DMS 273 (cell line): ENCODE results near the gene DPYSL5.
"Not testable (repeated sequence)": the region's sequence is repeated elsewhere in the genome, so short reads cannot be mapped to it uniquely, and the experiment has no call there.

Experiments used
- DNase-seq: peaks from one replicate; lab custom pipeline; 2025; ENCODE audit not compliant: unreplicated experiment; lab: John Stamatoyannopoulos, UW

Gene DPYSL5

GRCh38 chr2:26900831-26901321 is 52.9 kb downstream of the DPYSL5 start:
- no peak for DNase-seq

DNA sequence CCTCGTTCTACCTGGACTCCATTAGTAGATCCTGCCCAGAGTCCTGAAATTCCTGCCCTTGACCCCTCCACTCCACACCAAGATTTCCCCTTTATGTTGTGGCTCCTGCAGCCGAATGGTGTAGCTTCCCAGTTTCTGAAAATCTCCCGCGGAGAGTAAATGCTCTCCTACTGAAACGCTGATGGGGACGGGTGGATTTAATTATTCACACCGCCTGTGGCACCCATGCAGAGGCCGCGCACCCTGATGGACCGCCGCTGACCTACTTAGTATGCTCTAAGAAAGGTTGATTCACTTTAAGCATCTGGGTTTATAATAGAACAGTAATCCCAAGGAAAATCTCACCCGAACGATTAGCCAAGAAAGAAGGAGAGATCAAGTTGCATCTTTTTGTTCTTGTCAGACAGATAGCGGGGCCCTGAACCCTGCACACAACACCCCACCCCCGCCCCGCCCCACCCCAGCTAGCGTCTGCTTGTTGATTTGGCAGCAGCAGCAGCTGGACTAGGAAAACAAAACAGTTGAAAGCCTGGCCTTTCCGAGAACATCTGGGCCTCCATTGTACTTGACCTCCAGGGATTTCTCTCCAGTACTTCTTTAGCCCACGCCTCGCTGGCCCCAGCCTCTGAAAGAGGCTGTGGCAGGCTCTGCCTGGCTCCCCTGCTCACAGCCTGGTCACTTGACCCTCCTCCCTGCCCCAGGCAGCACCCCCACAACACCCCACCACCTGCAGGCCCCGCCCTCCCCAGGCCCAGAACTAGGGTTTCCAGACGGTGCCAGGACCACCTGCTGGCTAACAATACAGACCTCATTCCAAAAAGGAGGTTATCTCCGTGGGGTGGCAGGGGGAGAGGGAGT is 53.6 kb downstream of the DPYSL5 start:
- peak; percentile 73 for DNase-seq

GRCh38 chr2:26903676-26904075 is 55.7 kb downstream of the DPYSL5 start:
- no peak for DNase-seq

- no peak for DNase-seq
Observed at GRCh38 chr2:26904839-26905238, 56.9 kb downstream of the DPYSL5 start.

DNA sequence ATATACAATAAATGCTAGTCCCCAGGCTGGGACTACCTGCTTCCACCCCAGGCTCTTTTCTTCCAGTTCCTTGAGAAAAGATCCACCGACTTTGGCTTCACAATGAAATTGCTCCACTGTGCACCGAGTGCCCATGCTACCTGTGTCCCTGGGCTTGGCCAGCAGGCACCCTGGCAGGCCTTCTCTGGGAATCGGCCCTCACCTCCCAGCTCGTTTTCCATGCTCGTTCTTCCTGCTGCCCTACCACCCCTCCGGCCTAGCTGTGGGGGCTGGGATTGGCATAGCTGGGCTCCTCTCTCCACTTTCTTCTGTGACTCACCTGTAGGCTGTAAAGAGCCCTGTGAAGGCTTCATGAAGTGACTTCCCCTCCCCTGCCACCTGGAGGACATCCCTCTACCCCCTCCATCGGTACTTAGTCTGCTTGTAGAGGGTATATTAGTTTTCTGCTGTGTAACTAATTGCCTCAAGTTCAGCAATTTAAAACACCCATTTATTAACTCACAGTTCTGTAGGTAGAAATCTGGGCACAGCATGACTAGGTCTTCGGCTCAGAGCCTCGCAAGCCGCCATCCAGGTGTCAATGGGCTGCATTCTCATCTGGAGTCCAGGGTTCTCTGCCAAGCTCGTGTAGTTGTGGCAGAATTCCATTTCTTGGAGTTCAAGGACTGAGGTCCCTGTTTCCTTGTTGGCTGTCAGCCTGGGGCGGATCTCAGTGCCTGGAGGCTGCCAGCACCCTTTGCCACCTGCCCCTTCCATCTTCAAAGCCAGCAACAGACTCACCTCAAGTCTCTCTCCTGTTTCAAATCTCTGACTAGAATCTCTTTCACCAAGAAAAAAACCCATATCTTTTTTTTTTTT is 57.6 kb downstream of the DPYSL5 start:
- no peak for DNase-seq

GRCh38 chr2:26907416-26907815 is 59.5 kb downstream of the DPYSL5 start:
- no peak for DNase-seq

DNA sequence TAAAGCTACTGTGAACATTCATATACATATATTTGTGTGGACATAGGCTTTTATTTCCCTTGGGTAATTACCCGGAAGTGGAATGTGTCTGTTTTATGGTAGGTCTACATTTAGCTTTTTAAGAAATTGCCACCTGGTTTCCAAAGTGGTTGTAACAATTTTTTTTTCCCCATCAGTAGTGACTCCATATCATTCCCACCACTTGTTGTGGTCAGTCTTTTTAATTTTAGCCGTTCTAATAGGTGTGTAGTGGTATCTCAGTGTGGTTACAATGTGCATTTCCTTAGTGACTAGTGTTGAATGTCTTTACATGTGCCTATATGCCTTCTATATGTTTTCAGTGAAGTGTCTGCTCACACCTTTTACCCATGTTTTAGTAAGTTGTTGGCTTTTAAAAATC is 62.2 kb downstream of the DPYSL5 start:
- DNase-seq: no peak

GRCh38 chr2:26911911-26912861 is 64.3 kb downstream of the DPYSL5 start:
- peak; percentile 78 for DNase-seq

- no peak for DNase-seq
Observed at GRCh38 chr2:26913606-26913998, 65.7 kb downstream of the DPYSL5 start.

GRCh38 chr2:26913999-26914658 is 66.2 kb downstream of the DPYSL5 start:
- DNase-seq: no peak

- no peak for DNase-seq
Observed at GRCh38 chr2:26914659-26915310, 66.9 kb downstream of the DPYSL5 start.

- DNase-seq: no peak
Observed at GRCh38 chr2:26915316-26915715, 67.4 kb downstream of the DPYSL5 start.

DNA sequence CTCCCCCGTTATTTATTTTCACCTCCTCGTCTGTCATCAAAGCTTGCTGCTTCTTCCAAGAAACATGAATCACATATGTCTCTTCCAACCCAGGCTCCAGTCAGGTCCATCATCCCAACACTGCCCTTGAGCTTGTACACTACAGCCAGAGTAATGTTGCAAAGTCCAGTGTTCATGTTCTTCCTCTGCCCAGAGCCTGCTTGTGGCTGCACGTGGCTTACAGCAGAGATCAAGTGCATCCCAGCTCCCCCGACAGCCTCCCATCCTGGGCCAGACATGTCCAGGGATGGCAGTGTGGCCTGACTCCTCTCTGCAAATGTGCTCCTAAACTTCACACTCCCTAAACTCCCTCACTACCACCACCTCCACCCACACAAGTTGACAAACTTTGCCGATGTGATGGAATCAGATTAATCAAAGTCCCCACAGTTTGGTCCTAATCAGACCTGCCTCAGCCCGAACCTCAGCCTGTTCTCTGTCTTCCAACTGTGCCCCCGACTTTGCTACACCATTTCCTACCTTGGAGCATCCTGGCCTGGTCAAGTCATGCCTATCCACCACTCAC is 68.3 kb downstream of the DPYSL5 start:
- DNase-seq: no peak

DNA sequence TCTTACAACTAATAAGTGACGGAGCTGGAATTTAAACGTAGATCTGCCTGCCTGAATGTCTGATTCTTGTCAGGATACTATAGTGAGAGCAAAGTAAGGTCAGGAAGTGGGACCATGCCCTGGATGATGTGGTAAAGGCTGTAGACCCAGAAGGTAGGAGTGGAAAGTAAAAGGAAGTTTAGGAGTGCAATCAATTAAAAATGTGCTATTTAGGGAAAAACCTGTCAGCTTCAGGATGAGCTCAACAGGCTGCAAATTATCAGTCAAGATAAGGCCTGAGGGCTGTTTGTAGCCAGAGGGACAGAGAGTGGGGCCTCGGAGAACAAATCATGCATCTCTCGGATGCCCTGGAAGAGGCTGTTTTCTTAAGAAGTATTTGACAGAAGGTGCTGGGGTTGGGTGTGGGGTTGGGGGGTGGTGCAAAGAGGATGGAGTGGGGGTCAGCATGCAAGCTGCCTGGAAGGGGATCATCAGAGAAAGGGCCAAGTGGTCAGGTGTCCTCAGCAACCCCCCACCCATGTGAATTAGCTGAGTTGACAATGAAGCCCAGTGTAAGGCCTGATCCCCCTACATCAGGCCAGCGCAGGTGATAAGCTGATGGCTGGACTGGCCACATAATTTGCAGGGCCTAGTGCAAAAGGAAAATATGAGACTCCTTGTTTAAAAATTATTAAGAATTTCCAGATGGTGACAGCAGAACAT is 69.4 kb downstream of the DPYSL5 start:
- DNase-seq: no peak

- no peak for DNase-seq
Observed at GRCh38 chr2:26921323-26921722, 73.4 kb downstream of the DPYSL5 start.

DNA sequence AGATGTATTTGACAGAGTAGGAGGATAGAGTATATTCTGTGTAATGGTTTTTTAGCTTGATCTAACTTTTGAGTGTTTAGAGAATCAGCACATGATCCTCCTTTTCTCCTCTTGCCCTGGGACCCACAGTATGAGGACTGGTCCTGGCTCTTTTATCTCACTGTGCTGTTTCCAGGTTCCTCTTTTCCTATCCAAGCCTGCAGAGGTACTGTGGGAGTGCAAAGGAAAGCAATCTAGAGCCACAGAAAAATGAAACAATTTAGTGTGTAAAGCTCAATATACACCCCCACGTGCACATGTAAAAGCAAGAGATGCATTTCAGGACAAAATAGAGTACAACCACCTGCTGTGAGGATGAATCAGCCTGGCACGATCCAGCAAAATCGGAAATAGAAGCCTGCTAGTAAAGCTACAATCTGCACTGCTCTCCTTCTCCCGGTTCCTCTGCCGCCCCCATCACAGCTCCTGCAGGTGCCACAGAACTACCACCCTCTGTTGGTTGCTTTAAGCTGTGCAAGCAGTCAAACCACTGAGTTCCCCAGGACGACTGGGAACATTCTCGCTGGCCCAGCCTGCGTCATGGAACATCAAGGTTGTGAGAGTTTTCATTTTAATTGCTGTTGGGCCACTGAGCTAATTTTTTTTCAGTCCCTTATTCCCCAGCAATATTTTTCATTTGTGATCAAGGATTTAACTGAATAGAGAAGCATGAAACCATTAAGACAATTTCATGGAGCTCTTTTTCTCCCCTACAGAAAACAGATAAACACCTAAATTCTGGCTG is 74.7 kb downstream of the DPYSL5 start:
- peak; percentile 86 for DNase-seq

DNA sequence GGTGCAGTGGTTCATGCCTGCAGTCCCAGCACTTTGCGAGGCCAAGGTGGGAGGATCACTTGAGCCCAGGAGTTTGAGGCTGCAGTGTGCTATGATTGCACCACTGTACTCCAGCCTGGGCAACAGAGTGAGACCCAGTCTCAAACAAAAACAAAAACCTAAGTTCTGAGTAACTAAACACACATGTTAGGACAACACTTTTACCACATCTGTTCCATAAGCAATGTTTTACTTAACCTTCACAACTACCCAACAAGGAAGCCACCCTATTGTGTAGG is 75.2 kb downstream of the DPYSL5 start:
- not testable (repeated sequence) for DNase-seq

DNA sequence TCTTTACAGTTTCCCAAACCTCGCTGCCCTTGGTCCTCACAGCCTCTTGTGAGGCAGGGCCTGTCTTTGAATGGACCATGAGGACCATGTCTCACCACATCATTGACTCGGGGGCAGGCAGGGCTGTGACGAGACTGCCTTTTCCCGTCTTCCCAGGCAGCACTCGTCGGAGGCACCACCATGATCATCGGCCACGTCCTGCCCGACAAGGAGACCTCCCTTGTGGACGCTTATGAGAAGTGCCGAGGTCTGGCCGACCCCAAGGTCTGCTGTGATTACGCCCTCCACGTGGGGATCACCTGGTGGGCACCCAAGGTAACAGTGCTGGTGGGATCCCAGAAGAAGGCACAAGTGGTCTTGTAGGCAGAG is 76.8 kb downstream of the DPYSL5 start:
- DNase-seq: no peak
